ENCODE measurements around the gene CACNA1D.

Gene CACNA1D

DNA sequence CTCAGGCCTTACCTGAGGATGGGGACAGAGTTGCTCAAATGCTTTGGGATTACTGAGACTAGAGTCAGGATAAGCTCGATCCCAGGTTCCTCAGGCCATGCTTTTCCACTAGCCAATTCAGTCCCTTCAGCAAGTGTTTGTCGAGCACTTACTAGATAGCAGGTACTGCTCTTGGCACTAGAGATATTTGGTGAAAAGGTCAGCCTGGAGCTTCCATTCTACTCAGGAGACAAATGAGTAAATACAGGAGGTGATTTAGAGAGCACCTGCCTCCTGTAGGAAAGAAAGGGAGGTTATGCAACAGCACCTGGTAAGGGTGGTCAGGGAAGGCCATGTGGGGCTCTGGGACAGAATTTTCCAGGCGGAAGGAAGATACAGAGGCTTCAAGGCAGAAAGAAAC, 99.9 kb downstream of the CACNA1D start:
- H3K9ac ChIP-seq (ENCODE audit: low read depth, low read length) = no peak overlapping the region
- H3K9me3 ChIP-seq (ENCODE audit: insufficient read depth, low read depth, low read length) = no peaks in the 10 kb centered on the region
- no peaks in the 10 kb centered on the region for H3K27me3 ChIP-seq (ENCODE audit: insufficient read depth, low read length)
- no peak overlapping the region for H3K27ac ChIP-seq (ENCODE audit: low read depth, low read length)
- no peak overlapping the region for H3K4me3 ChIP-seq (ENCODE audit: low read length)
- H3K36me3 ChIP-seq (ENCODE audit: insufficient read depth, low read length) = no peaks in the 10 kb centered on the region
- no peaks in the 10 kb centered on the region for H3K4me1 ChIP-seq (ENCODE audit: insufficient read depth, low read length)
- WGBS = 89% methylated on average over 3 of the region's 3 CpGs

DNA sequence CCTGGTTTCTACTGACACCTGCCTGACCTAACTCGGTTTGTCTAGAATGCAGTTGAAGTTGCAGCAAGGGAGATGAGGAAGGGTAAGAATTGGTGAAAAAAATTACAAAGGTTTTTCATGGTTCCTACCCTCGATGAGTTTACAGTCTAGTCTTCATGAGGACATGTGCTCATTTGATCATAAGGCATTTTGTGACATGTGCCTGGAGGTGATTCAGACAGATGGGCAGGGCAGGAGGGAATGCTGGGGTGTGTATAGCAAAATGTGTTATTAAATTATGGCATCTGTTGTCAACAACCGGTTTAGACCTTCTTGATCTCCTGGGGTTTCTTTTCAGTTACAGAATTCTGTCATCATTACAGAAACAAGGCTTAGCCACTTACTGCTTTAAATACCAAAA, 101.2 kb downstream of the CACNA1D start:
- H3K27ac ChIP-seq (ENCODE audit: low read depth, low read length) = no peak overlapping the region
- no peaks in the 10 kb centered on the region for H3K4me1 ChIP-seq (ENCODE audit: insufficient read depth, low read length)
- no peak overlapping the region for H3K9ac ChIP-seq (ENCODE audit: low read depth, low read length)
- no peaks in the 10 kb centered on the region for H3K27me3 ChIP-seq (ENCODE audit: insufficient read depth, low read length)
- no peaks in the 10 kb centered on the region for H3K9me3 ChIP-seq (ENCODE audit: insufficient read depth, low read depth, low read length)
- no peak overlapping the region for H3K4me3 ChIP-seq (ENCODE audit: low read length)
- 90% methylated on average over 3 of the region's 3 CpGs for WGBS
- H3K36me3 ChIP-seq (ENCODE audit: insufficient read depth, low read length) = no peaks in the 10 kb centered on the region

DNA sequence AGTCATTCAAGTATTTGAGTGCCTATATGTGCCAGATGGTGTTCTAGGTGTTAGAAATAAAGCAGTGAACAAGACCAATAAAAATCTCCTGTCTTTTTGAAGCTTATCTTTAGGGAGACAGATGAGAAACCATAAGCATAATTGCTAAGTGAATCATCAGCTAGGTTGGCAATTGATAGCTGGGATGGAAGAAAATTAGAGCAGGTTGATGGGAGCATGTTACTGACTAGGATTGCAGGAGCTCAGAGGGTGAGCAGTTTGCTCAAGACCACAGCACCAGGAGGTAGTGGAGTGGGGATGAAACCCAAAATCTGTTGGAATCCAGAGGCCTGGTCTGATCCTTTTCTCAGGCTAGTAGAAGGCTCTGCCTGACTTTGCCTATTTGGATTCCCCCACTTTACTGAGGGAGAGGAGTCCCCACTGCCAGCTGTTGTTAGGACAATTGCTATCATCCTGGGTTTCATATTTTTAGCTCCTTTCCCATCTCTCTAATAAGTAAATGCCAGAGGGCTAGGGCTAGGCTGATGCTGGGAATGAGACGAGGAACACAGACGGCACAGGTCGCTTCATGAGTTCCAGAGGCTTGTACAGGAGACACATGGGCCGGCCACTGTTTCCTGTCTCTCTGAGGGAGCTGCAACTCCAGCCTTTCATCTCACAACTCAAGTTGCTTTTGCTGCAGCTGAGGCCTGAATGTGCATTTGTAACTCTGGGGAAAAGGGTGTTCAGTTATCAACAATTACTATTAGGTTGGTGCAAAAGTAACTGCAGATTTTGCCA, 102.9 kb downstream of the CACNA1D start:
- WGBS = 95% methylated on average over 4 of the region's 4 CpGs
- no peak overlapping the region for H3K9ac ChIP-seq (ENCODE audit: low read depth, low read length)
- no peaks in the 10 kb centered on the region for H3K36me3 ChIP-seq (ENCODE audit: insufficient read depth, low read length)
- H3K4me3 ChIP-seq (ENCODE audit: low read length) = no peak overlapping the region
- no peaks in the 10 kb centered on the region for H3K27me3 ChIP-seq (ENCODE audit: insufficient read depth, low read length)
- no peak overlapping the region for H3K27ac ChIP-seq (ENCODE audit: low read depth, low read length)
- H3K4me1 ChIP-seq (ENCODE audit: insufficient read depth, low read length) = no peaks in the 10 kb centered on the region
- no peaks in the 10 kb centered on the region for H3K9me3 ChIP-seq (ENCODE audit: insufficient read depth, low read depth, low read length)

DNA sequence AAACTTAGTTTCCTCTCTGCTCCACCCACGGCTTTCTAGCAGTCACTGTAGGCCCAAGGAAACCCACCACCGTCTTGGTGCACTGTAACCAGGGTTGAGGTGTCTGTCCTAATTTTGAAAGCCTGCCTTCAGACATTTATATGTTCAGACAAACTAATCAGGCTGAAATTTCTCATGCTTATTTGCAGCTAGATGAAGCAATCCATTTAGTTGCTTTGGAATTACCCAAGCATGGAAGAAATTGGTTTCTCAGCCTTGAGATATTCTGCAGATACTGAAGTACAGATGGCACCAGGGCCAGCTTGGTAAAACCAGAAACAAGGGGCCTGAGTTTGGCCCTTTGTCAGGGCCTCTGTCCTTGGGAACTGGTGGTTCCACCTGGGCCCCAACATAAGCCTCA, 105.4 kb downstream of the CACNA1D start:
- H3K9me3 ChIP-seq (ENCODE audit: insufficient read depth, low read depth, low read length) = no peaks in the 10 kb centered on the region
- no peak overlapping the region for H3K4me3 ChIP-seq (ENCODE audit: low read length)
- no peaks in the 10 kb centered on the region for H3K27me3 ChIP-seq (ENCODE audit: insufficient read depth, low read length)
- H3K4me1 ChIP-seq (ENCODE audit: insufficient read depth, low read length) = no peaks in the 10 kb centered on the region
- H3K27ac ChIP-seq (ENCODE audit: low read depth, low read length) = no peak overlapping the region
- 92% methylated on average over 2 of the region's 2 CpGs for WGBS
- H3K36me3 ChIP-seq (ENCODE audit: insufficient read depth, low read length) = no peaks in the 10 kb centered on the region
- no peak overlapping the region for H3K9ac ChIP-seq (ENCODE audit: low read depth, low read length)

DNA sequence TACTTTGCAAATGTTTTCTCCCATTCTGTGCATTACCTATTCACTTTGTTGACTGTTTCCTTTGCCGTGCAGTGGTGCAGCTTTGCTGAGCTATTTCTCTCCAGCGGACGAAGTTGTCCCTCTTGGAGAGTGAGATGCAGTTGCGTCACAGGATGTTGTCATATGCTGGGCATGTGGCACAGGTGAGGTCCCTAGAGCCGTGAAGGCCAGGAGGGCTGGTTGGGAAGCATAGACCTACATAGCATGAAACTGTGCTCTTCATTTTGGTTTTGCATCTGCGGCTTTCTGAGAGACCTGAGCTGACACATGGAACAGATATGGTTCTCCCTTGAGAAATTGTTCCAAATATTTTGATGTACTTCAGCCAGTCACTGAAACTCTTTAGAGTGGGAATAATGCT, 108.5 kb downstream of the CACNA1D start:
- WGBS = 94% methylated on average over 6 of the region's 6 CpGs
- Histone ChIP-seq H3K27ac (ENCODE audit: low read depth, low read length) (no peak overlapping the region), H3K27me3 (ENCODE audit: insufficient read depth, low read length) (no peaks in the 10 kb centered on the region), H3K4me3 (ENCODE audit: low read length) (no peak overlapping the region), H3K9me3 (ENCODE audit: insufficient read depth, low read depth, low read length) (peaks cover 11% of the 10 kb centered on the region; the same call in 1 of the 2 replicates), H3K9ac (ENCODE audit: low read depth, low read length) (no peak overlapping the region), H3K4me1 (ENCODE audit: insufficient read depth, low read length) (no peaks in the 10 kb centered on the region), H3K36me3 (ENCODE audit: insufficient read depth, low read length) (no peaks in the 10 kb centered on the region)

DNA sequence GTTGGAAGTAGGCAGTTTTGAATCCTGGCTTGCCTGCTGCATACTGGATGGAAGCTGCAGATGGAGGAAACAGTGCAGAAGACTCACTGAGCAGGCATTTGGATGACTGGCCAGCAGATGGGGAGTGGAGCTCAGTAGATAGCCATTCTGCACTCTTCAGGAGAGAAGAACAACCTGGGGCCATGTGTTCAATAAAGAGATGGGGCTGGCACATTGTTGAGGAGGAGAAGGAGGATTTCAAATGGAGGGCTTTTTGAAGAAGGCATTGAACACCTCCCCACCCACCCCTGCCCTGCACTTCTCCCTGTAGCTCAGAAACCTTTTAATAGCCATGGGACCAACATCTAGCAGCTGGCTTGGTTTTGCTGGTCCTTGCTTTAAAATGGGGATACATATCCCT, 109.8 kb downstream of the CACNA1D start:
- Histone ChIP-seq H3K4me3 (ENCODE audit: low read length) (no peak overlapping the region), H3K27ac (ENCODE audit: low read depth, low read length) (no peak overlapping the region), H3K36me3 (ENCODE audit: insufficient read depth, low read length) (no peaks in the 10 kb centered on the region), H3K9me3 (ENCODE audit: insufficient read depth, low read depth, low read length) (peaks cover 13% of the 10 kb centered on the region; the same call in 1 of the 2 replicates), H3K4me1 (ENCODE audit: insufficient read depth, low read length) (no peaks in the 10 kb centered on the region), H3K27me3 (ENCODE audit: insufficient read depth, low read length) (no peaks in the 10 kb centered on the region), H3K9ac (ENCODE audit: low read depth, low read length) (no peak overlapping the region)

DNA sequence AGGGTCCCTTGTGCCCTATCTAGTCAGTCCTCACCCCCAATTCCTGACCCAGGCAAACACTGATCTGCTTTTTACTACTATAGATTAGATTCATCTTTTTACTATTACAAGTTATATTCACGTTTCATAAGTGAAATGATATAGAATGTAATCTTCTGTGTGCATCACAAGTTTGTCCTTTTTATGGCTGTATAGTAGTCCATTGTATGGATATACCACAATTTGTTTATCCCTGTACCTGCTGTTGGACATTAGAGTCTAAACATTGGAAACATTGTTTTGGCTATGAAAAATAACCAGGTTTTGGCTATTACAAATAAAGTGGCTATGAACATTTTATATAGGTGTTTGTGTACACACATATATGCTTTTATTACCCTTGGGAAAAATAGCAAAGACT, 112.4 kb downstream of the CACNA1D start:
- H3K27ac ChIP-seq (ENCODE audit: low read depth, low read length) = no peak overlapping the region

DNA sequence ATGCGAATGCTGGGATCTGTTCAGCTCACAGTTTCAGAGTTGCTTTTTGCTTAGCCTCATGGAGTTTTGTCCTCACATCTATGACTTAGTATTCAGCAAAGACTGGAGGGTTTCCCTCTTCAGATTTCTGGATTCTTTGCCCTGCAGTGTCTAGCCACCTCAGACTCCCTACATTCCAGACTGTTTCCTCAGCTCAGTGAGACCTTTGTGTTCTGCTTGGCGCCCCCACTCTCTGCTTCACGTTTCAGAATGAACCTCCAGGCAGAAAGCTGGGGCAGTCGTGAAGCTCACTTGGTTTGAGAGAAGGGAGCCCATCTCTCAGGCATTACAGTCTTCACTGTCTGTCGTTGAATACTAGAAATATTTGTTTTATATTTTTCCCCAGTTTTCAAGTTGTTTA, 118.1 kb downstream of the CACNA1D start:
- H3K36me3 ChIP-seq (ENCODE audit: insufficient read depth, low read length) = no peaks in the 10 kb centered on the region
- H3K9ac ChIP-seq (ENCODE audit: low read depth, low read length) = peak overlapping the region; percentile 2; the same call in 1 of the 2 replicates
- H3K4me3 ChIP-seq (ENCODE audit: low read length) = no peak overlapping the region
- H3K4me1 ChIP-seq (ENCODE audit: insufficient read depth, low read length) = peaks cover 7% of the 10 kb centered on the region; the same call in 1 of the 2 replicates
- H3K27ac ChIP-seq (ENCODE audit: low read depth, low read length) = no peak overlapping the region
- WGBS = 62% methylated on average over 5 of the region's 5 CpGs
- H3K9me3 ChIP-seq (ENCODE audit: insufficient read depth, low read depth, low read length) = peaks cover 2% of the 10 kb centered on the region; the same call in 1 of the 2 replicates
- no peaks in the 10 kb centered on the region for H3K27me3 ChIP-seq (ENCODE audit: insufficient read depth, low read length)

More for the DNA sequence above, 112.4 kb downstream of the CACNA1D start:
- no peaks in the 10 kb centered on the region for H3K36me3 ChIP-seq (ENCODE audit: insufficient read depth, low read length)
- WGBS = no CpG with 5 or more reads among the region's 1 CpG
- H3K27me3 ChIP-seq (ENCODE audit: insufficient read depth, low read length) = no peaks in the 10 kb centered on the region
- H3K9ac ChIP-seq (ENCODE audit: low read depth, low read length) = no peak overlapping the region
- H3K9me3 ChIP-seq (ENCODE audit: insufficient read depth, low read depth, low read length) = peaks cover 13% of the 10 kb centered on the region; the same call in 1 of the 2 replicates
- no peaks in the 10 kb centered on the region for H3K4me1 ChIP-seq (ENCODE audit: insufficient read depth, low read length)
- no peak overlapping the region for H3K4me3 ChIP-seq (ENCODE audit: low read length)

DNA sequence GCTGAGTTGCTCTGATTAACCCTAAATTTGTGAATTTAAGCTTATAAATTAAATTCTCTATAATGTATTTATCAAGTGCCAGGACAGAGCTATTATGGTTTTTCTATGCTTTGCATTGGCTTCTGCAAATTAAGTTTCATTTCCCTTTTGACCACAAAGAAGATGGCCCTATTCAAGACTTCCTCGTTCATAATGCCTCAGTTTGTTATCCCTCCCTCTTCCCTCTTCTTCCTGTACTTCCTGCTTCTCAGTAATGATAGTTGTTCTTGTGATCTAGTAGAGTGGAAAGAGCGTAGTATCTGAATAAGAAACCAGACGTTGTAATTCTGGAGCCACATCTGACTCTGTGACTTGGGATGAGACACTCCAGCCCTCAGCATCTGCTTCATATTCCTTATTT, 118.7 kb downstream of the CACNA1D start:
- Histone ChIP-seq H3K4me1 (ENCODE audit: insufficient read depth, low read length) (peaks cover 7% of the 10 kb centered on the region; the same call in 1 of the 2 replicates), H3K27me3 (ENCODE audit: insufficient read depth, low read length) (no peaks in the 10 kb centered on the region), H3K9me3 (ENCODE audit: insufficient read depth, low read depth, low read length) (no peaks in the 10 kb centered on the region), H3K4me3 (ENCODE audit: low read length) (no peak overlapping the region), H3K27ac (ENCODE audit: low read depth, low read length) (no peak overlapping the region), H3K9ac (ENCODE audit: low read depth, low read length) (no peak overlapping the region), H3K36me3 (ENCODE audit: insufficient read depth, low read length) (no peaks in the 10 kb centered on the region)
- WGBS = 82% methylated on average over 3 of the region's 3 CpGs

DNA sequence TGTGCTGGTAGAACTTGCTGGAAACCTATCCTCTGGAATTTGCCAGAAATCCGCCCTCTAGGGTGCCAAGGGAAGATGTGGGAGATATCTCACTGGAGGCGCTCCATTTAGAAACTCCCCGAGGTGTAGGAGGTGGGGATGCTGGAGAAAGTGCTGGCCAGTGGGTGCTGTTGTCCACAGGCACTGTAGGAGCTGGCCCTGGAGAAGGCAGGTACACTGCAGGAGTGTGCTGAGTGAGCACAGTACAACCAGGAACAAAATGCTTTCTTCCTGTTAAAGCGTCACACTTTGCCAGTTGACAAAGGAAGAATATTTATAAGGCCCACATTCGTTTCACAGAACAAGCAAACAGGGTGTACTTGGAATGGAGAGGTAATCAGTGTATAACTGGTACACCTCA, 119.9 kb downstream of the CACNA1D start:
- Histone ChIP-seq H3K9ac (ENCODE audit: low read depth, low read length) (no peak overlapping the region), H3K27ac (ENCODE audit: low read depth, low read length) (no peak overlapping the region), H3K36me3 (ENCODE audit: insufficient read depth, low read length) (no peaks in the 10 kb centered on the region), H3K27me3 (ENCODE audit: insufficient read depth, low read length) (no peaks in the 10 kb centered on the region), H3K9me3 (ENCODE audit: insufficient read depth, low read depth, low read length) (no peaks in the 10 kb centered on the region), H3K4me1 (ENCODE audit: insufficient read depth, low read length) (peaks cover 7% of the 10 kb centered on the region; the same call in 1 of the 2 replicates), H3K4me3 (ENCODE audit: low read length) (no peak overlapping the region)
- 95% methylated on average over 5 of the region's 5 CpGs for WGBS

DNA sequence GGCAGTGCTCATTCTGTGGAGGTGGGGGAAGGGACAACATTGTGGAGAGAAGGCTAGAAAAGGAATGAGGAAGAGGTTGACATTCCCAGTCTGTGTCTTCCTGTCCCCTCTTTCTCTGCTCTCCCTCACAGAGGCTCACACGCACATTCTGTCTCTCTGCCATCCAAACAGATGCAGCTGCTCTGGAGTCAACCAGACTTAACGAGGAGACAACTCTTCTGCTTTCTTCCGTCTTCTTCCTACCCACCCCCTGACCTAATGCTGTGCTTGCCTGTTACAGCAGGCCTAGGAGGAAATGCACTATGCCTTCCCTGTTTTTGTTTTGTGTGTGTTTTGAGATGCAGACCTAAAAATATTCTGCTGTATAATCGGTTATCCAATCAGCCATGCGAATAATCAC, 121.9 kb downstream of the CACNA1D start:
- 79% methylated on average over 5 of the region's 5 CpGs for WGBS

More for the DNA sequence above, 121.9 kb downstream of the CACNA1D start:
- Histone ChIP-seq H3K9ac (ENCODE audit: low read depth, low read length) (no peak overlapping the region), H3K27ac (ENCODE audit: low read depth, low read length) (no peak overlapping the region), H3K4me3 (ENCODE audit: low read length) (no peak overlapping the region), H3K4me1 (ENCODE audit: insufficient read depth, low read length) (peaks cover 7% of the 10 kb centered on the region; the same call in 1 of the 2 replicates), H3K27me3 (ENCODE audit: insufficient read depth, low read length) (no peaks in the 10 kb centered on the region), H3K9me3 (ENCODE audit: insufficient read depth, low read depth, low read length) (no peaks in the 10 kb centered on the region), H3K36me3 (ENCODE audit: insufficient read depth, low read length) (no peaks in the 10 kb centered on the region)

All from HUES64 (cell line).